WTC11 (cell line): ENCODE results near the gene KCNA2. TPM values are rescaled to one million over a fixed set of nuclear protein-coding genes. Genes with fewer than 3 reads are reported as not detected.

Source experiments
- ATAC-seq: fragments of 200-7000 bp; cut with Tn5 transposase; 2 replicates; pipeline ENCODE4 v1.10.0; 2021; ENCODE audit warnings: mild to moderate bottlenecking, moderate library complexity
- CTCF ChIA-PET: fragments of 300-600 bp; sonication (Branson Sonifier 250); formaldehyde crosslinking; loops from one replicate; lab custom pipeline; 2021; ENCODE audit warnings: antibody characterized with exemption; lab: Charles Lee
- POLR2A ChIA-PET: fragments of 350-600 bp; sonication (Branson Sonifier 250); formaldehyde crosslinking; loops from one replicate; lab custom pipeline; 2021; ENCODE audit warnings: antibody characterized with exemption; lab: Charles Lee
- DNase-seq: peaks from one replicate; pipeline ENCODE4 v3.0.0; 2021; ENCODE audit warnings: low spot score
- H3K27ac Mint-ChIP-seq: 2 replicates; pipeline ENCODE4 v1.8.0; 2021; ENCODE audit warnings: mixed read lengths
- H3K27me3 Mint-ChIP-seq: 2 replicates; pipeline ENCODE4 v1.8.0; 2021; ENCODE audit warnings: low read depth, mild to moderate bottlenecking, moderate library complexity, mixed read lengths
- H3K36me3 Mint-ChIP-seq: 2 replicates; pipeline ENCODE4 v1.8.0; 2021; ENCODE audit warnings: mixed read lengths
- H3K4me1 Mint-ChIP-seq: 2 replicates; pipeline ENCODE4 v1.8.0; 2022; ENCODE audit warnings: mixed read lengths
- H3K4me3 Mint-ChIP-seq: 2 replicates; pipeline ENCODE4 v1.8.0; 2021; ENCODE audit warnings: mild to moderate bottlenecking, moderate library complexity, mixed read lengths
- H3K9me3 Mint-ChIP-seq: 2 replicates; pipeline ENCODE4 v1.8.0; 2021; ENCODE audit warnings: mixed read lengths
- ARID4B ChIP-seq: sonication (generic); formaldehyde crosslinking; IDR thresholded peaks from 2 replicates; pipeline ENCODE4 v1.8.0; 2023; ENCODE audit warnings: missing genetic modification reagents, mild to moderate bottlenecking, borderline replicate concordance
- CREB1 ChIP-seq: sonication (generic); formaldehyde crosslinking; IDR thresholded peaks from 2 replicates; pipeline ENCODE4 v1.8.0; 2023; ENCODE audit warnings: mild to moderate bottlenecking, missing genetic modification reagents
- E2F4 ChIP-seq: sonication (generic); formaldehyde crosslinking; IDR thresholded peaks from 2 replicates; pipeline ENCODE4 v1.8.1; 2022; ENCODE audit warnings: low read depth, mild to moderate bottlenecking, moderate library complexity, missing genetic modification reagents, borderline replicate concordance
- ELF4 ChIP-seq: sonication (generic); formaldehyde crosslinking; IDR thresholded peaks from 2 replicates; pipeline ENCODE4 v1.8.1; 2022; ENCODE audit warnings: low read depth, mild to moderate bottlenecking, moderate library complexity, missing genetic modification reagents
- FOXJ3 ChIP-seq: sonication (generic); formaldehyde crosslinking; IDR thresholded peaks from 2 replicates; pipeline ENCODE4 v1.9.0; 2021; ENCODE audit warnings: missing genetic modification reagents, mild to moderate bottlenecking, borderline replicate concordance
- NFE2L1 ChIP-seq: sonication (generic); formaldehyde crosslinking; IDR thresholded peaks from 2 replicates; pipeline ENCODE4 v1.8.1; 2023; ENCODE audit warnings: missing genetic modification reagents
- NR1H2 ChIP-seq: sonication (generic); formaldehyde crosslinking; IDR thresholded peaks from 2 replicates; pipeline ENCODE4 v1.9.0; 2021; ENCODE audit warnings: mild to moderate bottlenecking, moderate library complexity, missing genetic modification reagents
- SMAD4 ChIP-seq: sonication (generic); formaldehyde crosslinking; IDR thresholded peaks from 2 replicates; pipeline ENCODE4 v1.8.0; 2022; ENCODE audit warnings: mild to moderate bottlenecking, missing genetic modification reagents
- TCF7 ChIP-seq: sonication (generic); formaldehyde crosslinking; IDR thresholded peaks from 2 replicates; pipeline ENCODE4 v1.8.0; 2022; ENCODE audit warnings: mild to moderate bottlenecking, low read depth, missing genetic modification reagents, moderate library complexity
- TEAD4 ChIP-seq: sonication (generic); formaldehyde crosslinking; IDR thresholded peaks from 2 replicates; pipeline ENCODE4 v1.8.0; 2022; ENCODE audit warnings: mild to moderate bottlenecking, missing genetic modification reagents
- TP53 ChIP-seq: sonication (generic); formaldehyde crosslinking; IDR thresholded peaks from 2 replicates; pipeline ENCODE4 v1.8.1; 2023; ENCODE audit warnings: mild to moderate bottlenecking, missing genetic modification reagents
- USF2 ChIP-seq: sonication (generic); formaldehyde crosslinking; IDR thresholded peaks from 2 replicates; pipeline ENCODE4 v1.8.1; 2023; ENCODE audit warnings: mild to moderate bottlenecking, missing genetic modification reagents, moderate library complexity
- ZBTB21 ChIP-seq: sonication (generic); formaldehyde crosslinking; IDR thresholded peaks from 2 replicates; pipeline ENCODE4 v1.8.1; 2023; ENCODE audit warnings: mild to moderate bottlenecking, missing genetic modification reagents, borderline replicate concordance
- ZMAT4 ChIP-seq: fragments of 250-450 bp; sonication (Bioruptor Pico); IDR thresholded peaks from 2 replicates; pipeline ENCODE4 v1.9.0; 2021; ENCODE audit warnings: mild to moderate bottlenecking
- ZNF121 ChIP-seq: sonication (generic); formaldehyde crosslinking; IDR thresholded peaks from 2 replicates; pipeline ENCODE4 v1.8.0; 2023; ENCODE audit warnings: missing genetic modification reagents
- ZNF232 ChIP-seq: sonication (generic); formaldehyde crosslinking; IDR thresholded peaks from 2 replicates; pipeline ENCODE4 v1.8.0; 2022; ENCODE audit warnings: mild to moderate bottlenecking, missing genetic modification reagents
- ZNF317 ChIP-seq: sonication (generic); formaldehyde crosslinking; IDR thresholded peaks from 2 replicates; pipeline ENCODE4 v1.8.1; 2023; ENCODE audit warnings: low read depth, mild to moderate bottlenecking, moderate library complexity, missing genetic modification reagents, borderline replicate concordance
- ZNF425 ChIP-seq: fragments of 250-450 bp; sonication (Bioruptor Pico); conservative IDR thresholded peaks from 2 replicates; pipeline ENCODE4 v1.9.0; 2021; ENCODE audit warnings: mild to moderate bottlenecking
- total RNA-seq: library from RNA; stranded (reverse); gene quantifications from 3 replicates; pipeline ENCODE4 v1.2.3, GENCODE V29; 2021

KCNA2 gene
- total RNA-seq, 1 experiment from 2014 or later: 0.50 TPM

- ATAC-seq: no peak
Measured at GRCh38 chr1:110634455-110635311, 28.5 kb upstream of the KCNA2 start.

GRCh38 chr1:110634086-110634454, 27.9 kb upstream of the KCNA2 start:
- ChIA-PET CTCF (interaction anchor here (1.3 to 5.6 kb wide), 3 partner anchors 15 to 147 kb away, joined by 3 to 58 read pairs (median 7); no protein-coding TSS in a partner anchor), POLR2A (no interaction called here)
- no peaks in the 10 kb centered on the region; the same call in 1 of the 2 replicates for H3K27me3 Mint-ChIP-seq
- ATAC-seq (no peak), DNase-seq (no peak)
- H3K9me3 Mint-ChIP-seq: no peaks in the 10 kb centered on the region
- H3K4me1 Mint-ChIP-seq: no peaks in the 10 kb centered on the region
- no peaks in the 10 kb centered on the region for H3K36me3 Mint-ChIP-seq
- H3K27ac Mint-ChIP-seq: no peak overlapping the region
- no peak overlapping the region for H3K4me3 Mint-ChIP-seq
- TF ChIP-seq ELF4 (no peak), ZNF317 (CRISPR knock-in tag) (no peak), ZNF425 (CRISPR knock-in tag) (no peak), SMAD4 (CRISPR knock-in tag) (no peak), ZBTB21 (CRISPR knock-in tag) (no peak), TP53 (CRISPR knock-in tag) (no peak), TEAD4 (CRISPR knock-in tag) (no peak), ZNF232 (CRISPR knock-in tag) (no peak), ZMAT4 (CRISPR knock-in tag) (no peak), FOXJ3 (CRISPR knock-in tag) (no peak)

More at GRCh38 chr1:110634455-110635311, 28.5 kb upstream of the KCNA2 start:
- no peaks in the 10 kb centered on the region for H3K36me3 Mint-ChIP-seq
- TF ChIP-seq E2F4: no peak
- TF ChIP-seq ZBTB21 (CRISPR knock-in tag): no peak
- TF ChIP-seq NR1H2 (CRISPR knock-in tag): no peak
- TF ChIP-seq ELF4: no peak
- TF ChIP-seq NFE2L1 (CRISPR knock-in tag): no peak
- no peak for TF ChIP-seq TCF7 (CRISPR knock-in tag)
- TF ChIP-seq ZNF121 (CRISPR knock-in tag): no peak
- TF ChIP-seq USF2 (CRISPR knock-in tag): no peak
- no peak for TF ChIP-seq ARID4B (CRISPR knock-in tag)
- TF ChIP-seq CREB1 (CRISPR knock-in tag): no peak
- no peaks in the 10 kb centered on the region for H3K4me1 Mint-ChIP-seq
- DNase-seq: no peak
- no peak overlapping the region for H3K27ac Mint-ChIP-seq
- no peaks in the 10 kb centered on the region; the same call in 1 of the 2 replicates for H3K27me3 Mint-ChIP-seq
- POLR2A ChIA-PET: no interaction called here
- CTCF ChIA-PET: interaction anchor here (0.8 to 5.6 kb wide), 5 partner anchors 15 to 195 kb away, joined by 3 to 58 read pairs (median 6); no protein-coding TSS in a partner anchor
- H3K9me3 Mint-ChIP-seq: no peaks in the 10 kb centered on the region
- no peak overlapping the region for H3K4me3 Mint-ChIP-seq
